SJCRH30 (cell line): ENCODE results near the gene ERBB2. TPM values are rescaled to one million over a fixed set of nuclear protein-coding genes. Genes with fewer than 3 reads are reported as not detected.

Experiments
- DNase-seq, 2 experiments: peaks; one replicate each; pipeline ENCODE4 v3.0.0-alpha.2; 2015 to 2020
- H3K27ac ChIP-seq: fragments of 250-450 bp; sonication (Bioruptor Pico); 2 replicates; pipeline ENCODE4 v1.5.1; 2020; ENCODE audit warnings: mild to moderate bottlenecking, moderate library complexity
- H3K27me3 ChIP-seq: fragments of 250-450 bp; sonication (Bioruptor Pico); 2 replicates; pipeline ENCODE4 v1.5.1; 2020; ENCODE audit warnings: mild to moderate bottlenecking, moderate library complexity
- H3K36me3 ChIP-seq: fragments of 250-450 bp; sonication (Bioruptor Pico); 2 replicates; pipeline ENCODE4 v1.5.1; 2020; ENCODE audit warnings: mild to moderate bottlenecking, moderate library complexity
- H3K4me1 ChIP-seq: fragments of 250-450 bp; sonication (Bioruptor Pico); 2 replicates; pipeline ENCODE4 v1.5.1; 2020; ENCODE audit warnings: mild to moderate bottlenecking, moderate library complexity
- H3K4me3 ChIP-seq: fragments of 250-450 bp; sonication (Bioruptor Pico); 2 replicates; pipeline ENCODE4 v1.5.1; 2020; ENCODE audit warnings: mild to moderate bottlenecking, moderate library complexity
- H3K9me3 ChIP-seq: fragments of 250-450 bp; sonication (Bioruptor Pico); replicated peaks from 2 replicates; pipeline ENCODE4 v1.5.1; 2020; ENCODE audit warnings: mild to moderate bottlenecking, moderate library complexity
- total RNA-seq: library from RNA; depleted of rRNA; stranded (reverse); fragments of >200 nt; shearing (Covaris generic); gene quantifications from 2 replicates; pipeline ENCODE4 v1.2.3, GENCODE V29; 2014

ERBB2 gene
- total RNA-seq, 1 experiment from 2014 or later = 8.7 TPM

GRCh38 chr17:39735882-39736281 is 36.0 kb downstream of the ERBB2 start:
- peaks cover 21% of the 10 kb centered on the region for H3K27me3 ChIP-seq
- DNase-seq = no peak
- H3K36me3 ChIP-seq = no peaks in the 10 kb centered on the region

GRCh38 chr17:39736319-39737165 is 36.7 kb downstream of the ERBB2 start:
- H3K4me3 ChIP-seq = no peak overlapping the region
- H3K9me3 ChIP-seq = no peaks in the 10 kb centered on the region
- DNase-seq = no peak
- H3K27ac ChIP-seq = no peak overlapping the region
- peaks cover 3% of the 10 kb centered on the region; the same call in 1 of the 2 replicates for H3K4me1 ChIP-seq
- H3K36me3 ChIP-seq = no peaks in the 10 kb centered on the region
- H3K27me3 ChIP-seq = peaks cover 28% of the 10 kb centered on the region

More at GRCh38 chr17:39735882-39736281, 36.0 kb downstream of the ERBB2 start:
- H3K9me3 ChIP-seq = no peaks in the 10 kb centered on the region
- no peak overlapping the region for H3K4me3 ChIP-seq
- no peak overlapping the region for H3K27ac ChIP-seq
- peaks cover 3% of the 10 kb centered on the region; the same call in 1 of the 2 replicates for H3K4me1 ChIP-seq

GRCh38 chr17:39737206-39737759 is 37.4 kb downstream of the ERBB2 start:
- Histone ChIP-seq H3K4me1 (peaks cover 3% of the 10 kb centered on the region; the same call in 1 of the 2 replicates), H3K36me3 (no peaks in the 10 kb centered on the region), H3K4me3 (no peak overlapping the region), H3K27me3 (peaks cover 28% of the 10 kb centered on the region), H3K9me3 (no peaks in the 10 kb centered on the region), H3K27ac (no peak overlapping the region)
- no peak for DNase-seq

- H3K4me1 ChIP-seq = peaks cover 3% of the 10 kb centered on the region; the same call in 1 of the 2 replicates
- DNase-seq = no peak
- no peaks in the 10 kb centered on the region for H3K36me3 ChIP-seq
- H3K9me3 ChIP-seq = no peaks in the 10 kb centered on the region
- peaks cover 31% of the 10 kb centered on the region for H3K27me3 ChIP-seq
- no peak within 1 kb of the TSS for H3K27ac ChIP-seq
- no peak within 1 kb of the TSS for H3K4me3 ChIP-seq
Measured at GRCh38 chr17:39737760-39738567, 38.1 kb downstream of the ERBB2 start, which contains the start of gene GRB7. Gene GRB7 (plus strand): TSS chr17:39737938. CDS start chr17:39742302, 4,364 bp downstream.

GRCh38 chr17:39738568-39738901 is 38.7 kb downstream of the ERBB2 start:
- no peak overlapping the region for H3K4me3 ChIP-seq
- no peaks in the 10 kb centered on the region for H3K36me3 ChIP-seq
- peaks cover 32% of the 10 kb centered on the region for H3K27me3 ChIP-seq
- DNase-seq = no peak
- no peaks in the 10 kb centered on the region for H3K9me3 ChIP-seq
- H3K4me1 ChIP-seq = peaks cover 3% of the 10 kb centered on the region; the same call in 1 of the 2 replicates
- H3K27ac ChIP-seq = no peak overlapping the region

- Histone ChIP-seq H3K4me3 (peak overlapping the region; percentile 25; the same call in 1 of the 2 replicates), H3K27ac (no peak overlapping the region), H3K4me1 (peaks cover 3% of the 10 kb centered on the region; the same call in 1 of the 2 replicates), H3K27me3 (peaks cover 35% of the 10 kb centered on the region), H3K36me3 (no peaks in the 10 kb centered on the region), H3K9me3 (no peaks in the 10 kb centered on the region)
- DNase-seq = no peak
Measured at GRCh38 chr17:39738983-39739884, 39.4 kb downstream of the ERBB2 start.

- H3K9me3 ChIP-seq = no peaks in the 10 kb centered on the region
- H3K27me3 ChIP-seq = peaks cover 37% of the 10 kb centered on the region
- H3K4me3 ChIP-seq = peak overlapping the region; percentile 25; the same call in 1 of the 2 replicates
- DNase-seq = no peak
- no peak overlapping the region for H3K27ac ChIP-seq
- no peaks in the 10 kb centered on the region for H3K36me3 ChIP-seq
- H3K4me1 ChIP-seq = peaks cover 3% of the 10 kb centered on the region; the same call in 1 of the 2 replicates
Measured at GRCh38 chr17:39739885-39740356, 40.1 kb downstream of the ERBB2 start.

- Histone ChIP-seq H3K27me3 (peaks cover 37% of the 10 kb centered on the region), H3K4me1 (peaks cover 3% of the 10 kb centered on the region; the same call in 1 of the 2 replicates), H3K36me3 (no peaks in the 10 kb centered on the region), H3K27ac (no peak overlapping the region), H3K4me3 (no peak overlapping the region), H3K9me3 (no peaks in the 10 kb centered on the region)
- DNase-seq = no peak
Measured at GRCh38 chr17:39740357-39741111, 40.7 kb downstream of the ERBB2 start.

- DNase-seq = no peak
- H3K27me3 ChIP-seq = peaks cover 40% of the 10 kb centered on the region
- peaks cover 3% of the 10 kb centered on the region; the same call in 1 of the 2 replicates for H3K4me1 ChIP-seq
- H3K27ac ChIP-seq = no peak overlapping the region
- H3K4me3 ChIP-seq = no peak overlapping the region
- no peaks in the 10 kb centered on the region for H3K9me3 ChIP-seq
- no peaks in the 10 kb centered on the region for H3K36me3 ChIP-seq
Measured at GRCh38 chr17:39742126-39742855, 42.4 kb downstream of the ERBB2 start.

GRCh38 chr17:39742856-39743436 is 43.1 kb downstream of the ERBB2 start:
- peaks cover 39% of the 10 kb centered on the region for H3K27me3 ChIP-seq

GRCh38 chr17:39744075-39744835 is 44.4 kb downstream of the ERBB2 start:
- no peak overlapping the region for H3K4me3 ChIP-seq
- no peaks in the 10 kb centered on the region for H3K36me3 ChIP-seq
- peaks cover 3% of the 10 kb centered on the region; the same call in 1 of the 2 replicates for H3K4me1 ChIP-seq
- H3K9me3 ChIP-seq = no peaks in the 10 kb centered on the region
- peaks cover 33% of the 10 kb centered on the region for H3K27me3 ChIP-seq
- no peak for DNase-seq
- no peak overlapping the region for H3K27ac ChIP-seq

More at GRCh38 chr17:39742856-39743436, 43.1 kb downstream of the ERBB2 start:
- Histone ChIP-seq H3K4me1 (peaks cover 3% of the 10 kb centered on the region; the same call in 1 of the 2 replicates), H3K27ac (no peak overlapping the region), H3K36me3 (no peaks in the 10 kb centered on the region), H3K4me3 (no peak overlapping the region), H3K9me3 (no peaks in the 10 kb centered on the region)
- DNase-seq = no peak

GRCh38 chr17:39744836-39745215 is 45.0 kb downstream of the ERBB2 start:
- Histone ChIP-seq H3K4me3 (no peak overlapping the region), H3K36me3 (no peaks in the 10 kb centered on the region), H3K27me3 (peaks cover 28% of the 10 kb centered on the region), H3K4me1 (peaks cover 2% of the 10 kb centered on the region; the same call in 1 of the 2 replicates), H3K27ac (no peak overlapping the region), H3K9me3 (no peaks in the 10 kb centered on the region)
- no peak for DNase-seq
